SH-SY5Y (cell line): ENCODE results near the gene PMM1.

Source experiments
- GATA2 ChIP-seq: IDR thresholded peaks from 2 replicates; pipeline ENCODE4 v1.6.1; 2011; ENCODE audit warnings: mild to moderate bottlenecking, low read depth, low read length
- GATA3 ChIP-seq: IDR thresholded peaks from 2 replicates; pipeline ENCODE4 v1.6.1; 2011; ENCODE audit warnings: low read depth, mild to moderate bottlenecking, low read length, moderate library complexity

The PMM1 gene

DNA sequence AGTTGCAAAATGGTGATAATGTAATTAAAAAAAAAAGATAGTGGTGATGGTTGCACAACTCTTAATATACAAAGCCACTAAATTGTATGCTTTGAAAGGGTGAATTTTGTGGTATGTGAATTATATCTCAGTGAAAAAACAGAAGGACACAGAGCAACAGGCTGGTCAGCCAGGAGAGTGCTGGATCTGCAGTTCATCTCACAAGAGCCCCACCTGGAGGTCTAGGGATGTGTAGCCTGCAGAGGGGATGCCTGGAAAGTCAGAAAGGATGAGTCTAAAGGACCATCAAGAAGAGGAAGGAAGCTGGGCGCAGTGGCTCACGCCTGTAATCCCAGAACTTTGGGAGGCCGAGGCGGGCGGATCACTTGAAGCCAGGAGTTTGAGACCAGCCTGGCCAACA, 54.4 kb downstream of the PMM1 start:
- no peak for TF ChIP-seq GATA3
- no peak for TF ChIP-seq GATA2

DNA sequence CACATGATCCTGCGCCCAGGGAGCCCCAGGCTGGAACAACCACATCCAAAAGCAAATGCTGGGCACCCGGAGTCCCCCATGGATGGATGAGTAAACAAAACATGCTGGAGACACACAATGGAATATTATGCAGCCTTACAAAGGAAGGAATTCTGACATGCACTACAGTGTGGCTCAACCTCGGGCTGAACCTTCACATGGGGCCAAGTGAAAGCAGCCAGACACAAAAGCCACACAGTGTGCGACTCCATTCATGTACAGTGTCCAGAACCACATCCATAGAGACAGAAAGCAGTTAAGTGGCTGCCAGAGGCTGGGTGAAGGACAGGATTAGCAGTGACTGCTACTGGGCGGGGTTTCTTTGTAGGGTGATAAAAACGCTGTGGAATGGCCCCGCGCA, 55.4 kb downstream of the PMM1 start:
- TF ChIP-seq GATA2 (no peak), GATA3 (no peak)

DNA sequence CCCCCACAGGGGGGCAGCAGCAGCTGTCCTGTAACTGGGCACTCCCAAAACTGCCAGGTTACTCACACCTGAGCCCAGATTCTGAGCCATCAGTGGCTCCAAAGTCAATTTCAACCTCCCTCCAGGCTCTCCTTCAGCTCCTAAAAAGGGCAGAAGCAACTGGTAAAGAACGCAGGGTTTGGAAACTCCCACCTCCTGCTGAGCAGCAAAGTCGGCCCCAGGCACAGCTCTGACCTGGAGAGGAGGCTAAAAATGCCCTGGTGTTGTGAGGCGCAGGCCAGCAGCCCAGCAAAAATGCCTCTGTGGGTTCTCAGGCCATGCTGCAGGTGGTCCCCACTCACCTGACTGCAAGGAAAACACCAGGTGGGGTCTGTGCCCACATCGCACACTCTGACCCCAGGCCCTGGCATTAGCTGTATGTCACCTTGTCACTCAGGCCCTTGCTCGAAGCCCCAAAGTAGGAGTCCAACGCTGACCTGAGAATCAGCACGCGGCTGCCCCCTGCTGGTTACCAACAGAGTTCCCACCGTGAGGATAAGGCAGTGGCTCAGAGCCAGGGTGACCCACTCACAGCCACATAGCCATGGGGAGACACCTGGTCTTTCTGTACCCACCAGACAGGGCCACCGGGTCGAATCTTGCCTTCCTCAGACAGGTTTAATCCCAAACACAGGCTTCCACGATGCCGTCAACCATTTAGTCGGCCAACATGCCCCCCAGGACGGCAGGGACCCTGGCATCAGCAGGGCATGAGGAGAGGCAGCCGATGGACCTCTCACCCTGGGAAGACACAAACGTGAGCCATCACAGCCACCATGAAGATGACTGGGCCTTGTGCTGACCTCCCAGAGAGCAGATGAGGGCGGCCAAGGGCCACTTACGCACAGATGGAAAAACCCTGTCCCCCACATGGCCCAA, 56.5 kb downstream of the PMM1 start:
- TF ChIP-seq GATA3 (no peak), GATA2 (no peak)

DNA sequence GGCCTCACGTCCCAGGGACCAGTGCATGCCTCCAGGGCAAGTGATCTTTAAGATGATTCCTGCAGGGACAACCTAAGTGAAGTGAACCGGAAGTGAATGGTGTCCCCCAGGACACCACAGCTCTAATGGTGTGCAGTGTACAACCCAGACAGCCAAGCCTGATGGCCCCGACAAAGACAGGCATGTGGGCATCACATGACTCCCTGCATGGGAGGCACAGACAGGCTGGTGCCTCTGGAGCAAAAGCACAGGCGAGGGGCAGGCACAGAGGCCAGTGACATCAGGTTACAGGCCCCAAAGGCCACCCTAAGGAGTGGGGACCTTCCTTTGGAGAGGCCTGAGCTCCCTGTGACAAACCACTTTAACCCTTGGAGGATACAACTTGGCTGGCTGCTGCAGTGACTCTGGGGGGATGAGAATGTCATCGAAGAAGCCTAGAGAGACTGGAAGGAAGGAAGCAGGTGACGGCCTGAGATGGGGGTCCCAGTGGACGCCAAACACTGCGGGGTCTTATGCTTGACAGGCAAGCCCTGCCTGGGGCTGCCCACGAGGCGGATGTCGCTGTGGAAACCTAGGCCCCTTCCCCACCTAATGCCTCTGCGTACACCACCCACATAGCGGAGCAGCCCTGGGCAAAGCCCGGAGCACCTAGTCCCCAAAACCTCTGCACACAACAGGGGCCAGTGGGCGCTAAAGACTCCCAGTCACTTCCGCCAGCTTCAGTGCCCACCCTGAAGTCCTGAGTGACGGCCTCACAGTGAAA, 57.7 kb downstream of the PMM1 start:
- TF ChIP-seq GATA2, result no peak
- no peak for TF ChIP-seq GATA3

DNA sequence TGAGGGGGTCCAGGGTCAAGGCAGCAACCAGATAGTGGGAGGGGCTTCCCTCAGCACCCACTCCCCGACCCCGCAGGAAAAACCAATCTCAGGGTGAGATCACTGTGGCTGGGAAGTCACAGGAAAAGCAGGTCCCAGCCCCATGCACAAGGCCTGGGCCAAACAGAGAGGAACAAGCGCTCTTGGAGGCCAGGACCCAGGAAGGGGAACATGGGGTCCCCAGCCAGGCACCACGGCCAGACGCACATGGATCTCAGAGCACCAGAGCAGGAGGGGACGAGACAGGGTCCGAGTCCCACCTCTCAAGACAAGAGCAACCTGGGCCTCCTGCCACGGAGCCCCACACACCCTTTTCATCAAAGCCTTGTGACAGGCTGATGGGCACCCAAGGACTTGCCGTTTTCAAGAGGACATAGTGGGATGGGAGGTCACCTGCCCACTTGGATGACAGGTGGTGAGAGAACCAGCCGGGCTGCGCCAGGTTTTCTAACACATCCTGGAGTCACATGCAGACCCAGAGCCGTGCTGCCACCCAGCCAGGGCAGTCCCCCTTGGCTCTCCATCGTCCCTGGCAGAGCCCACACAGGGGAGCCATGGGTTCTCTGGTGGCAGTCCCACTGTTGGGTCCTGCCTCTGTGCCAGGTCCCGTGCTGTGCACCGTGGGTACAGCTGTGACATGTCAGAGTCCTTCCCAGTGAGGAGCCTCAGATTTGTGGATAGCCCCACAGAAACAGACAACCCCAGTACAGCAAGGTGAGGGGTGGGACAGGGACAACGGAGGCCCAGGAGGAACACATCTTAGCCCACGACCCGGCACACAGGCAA, 58.5 kb downstream of the PMM1 start:
- no peak for TF ChIP-seq GATA3

DNA sequence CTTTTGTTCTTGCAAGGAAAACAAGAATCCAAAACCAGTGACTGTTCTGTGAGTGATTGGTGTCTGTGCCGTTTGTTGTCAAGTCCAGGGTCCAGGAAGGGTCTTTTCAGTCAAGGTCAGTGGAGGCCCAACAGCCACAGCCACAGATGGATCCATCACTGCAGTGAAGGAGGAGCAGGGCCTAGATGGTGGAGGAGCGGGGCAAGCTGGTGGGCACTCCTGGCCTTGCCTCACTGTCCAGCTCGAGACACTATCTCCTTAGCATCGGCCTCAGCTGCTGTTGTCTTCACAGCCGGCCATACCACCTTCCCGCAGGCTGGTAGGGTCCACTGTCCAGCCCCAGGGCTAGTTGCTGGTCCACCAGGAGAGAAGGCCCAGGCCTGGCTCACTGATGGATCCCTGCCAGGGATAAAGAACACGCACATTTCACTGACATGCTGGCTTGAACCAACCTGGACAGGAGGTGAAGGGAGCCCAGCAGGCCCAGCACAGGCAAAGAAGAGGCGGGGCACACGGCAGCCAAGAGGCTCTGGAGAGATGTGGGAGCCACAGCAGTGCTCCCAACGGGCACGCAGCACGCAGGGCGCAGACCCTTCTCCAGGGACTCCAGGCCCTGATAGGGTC, 60.6 kb downstream of the PMM1 start:
- TF ChIP-seq GATA3 (no peak), GATA2 (no peak)

DNA sequence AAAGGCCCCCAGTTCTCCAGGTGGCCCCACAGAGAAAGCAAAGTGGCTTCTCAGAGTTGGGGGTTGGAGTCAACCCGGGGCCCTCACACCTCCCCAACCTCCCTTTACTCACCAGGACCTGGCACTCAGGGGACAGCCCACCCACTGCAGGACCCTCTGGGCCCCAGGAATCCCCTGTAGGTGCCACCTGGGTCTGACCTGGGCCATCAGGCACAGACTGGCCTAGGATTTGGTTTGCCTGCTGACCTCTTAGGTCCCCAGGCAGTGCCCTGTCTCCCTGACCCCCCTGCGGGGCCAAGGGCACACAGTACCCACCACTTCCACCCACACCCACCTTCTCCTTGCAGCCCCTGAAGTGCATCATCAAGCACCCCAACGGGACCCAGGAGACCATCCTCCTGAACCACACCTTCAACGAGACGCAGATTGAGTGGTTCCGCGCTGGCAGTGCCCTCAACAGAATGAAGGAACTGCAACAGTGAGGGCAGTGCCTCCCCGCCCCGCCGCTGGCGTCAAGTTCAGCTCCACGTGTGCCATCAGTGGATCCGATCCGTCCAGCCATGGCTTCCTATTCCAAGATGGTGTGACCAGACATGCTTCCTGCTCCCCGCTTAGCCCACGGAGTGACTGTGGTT, 61.4 kb downstream of the PMM1 start:
- TF ChIP-seq GATA3 (no peak), GATA2 (no peak)
